GM21423 (cell line): ENCODE measurements around the gene ACTL7B.
"Not testable (repeated sequence)": the region's sequence is repeated elsewhere in the genome, so short reads cannot be mapped to it uniquely, and the experiment has no call there.

Source experiments
- ATAC-seq: cut with Tn5 transposase; IDR thresholded peaks from one replicate; pipeline ENCODE4 v1.9.1; 2021; ENCODE audit warnings: mild to moderate bottlenecking, moderate library complexity; ENCODE audit not compliant: unreplicated experiment

The ACTL7B gene

DNA sequence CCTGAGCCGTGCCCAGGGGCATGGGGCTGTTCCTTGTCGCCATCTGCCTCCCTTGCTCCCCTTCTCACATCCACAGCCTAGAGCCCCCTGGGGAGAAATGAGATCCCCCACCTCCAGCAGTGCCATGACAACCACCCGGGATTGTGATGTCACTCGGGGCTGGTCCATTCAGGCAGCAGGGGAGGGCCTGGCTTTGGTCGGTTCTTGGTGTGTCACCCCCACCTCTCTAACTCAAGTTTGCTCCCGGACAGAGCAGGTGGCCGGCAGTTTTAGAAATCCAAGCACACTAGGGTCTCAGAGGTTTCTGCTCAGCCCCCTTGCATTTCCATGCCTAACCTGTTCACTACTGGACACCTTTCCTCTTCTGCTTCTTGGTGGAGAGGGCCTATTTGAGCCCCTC is at the start of gene ACTL7B:
ACTL7B (minus strand) TSS at position 99 of the 400 bp plus-strand sequence; CDS start at position 43, 56 bp downstream.
- no peak for ATAC-seq

DNA sequence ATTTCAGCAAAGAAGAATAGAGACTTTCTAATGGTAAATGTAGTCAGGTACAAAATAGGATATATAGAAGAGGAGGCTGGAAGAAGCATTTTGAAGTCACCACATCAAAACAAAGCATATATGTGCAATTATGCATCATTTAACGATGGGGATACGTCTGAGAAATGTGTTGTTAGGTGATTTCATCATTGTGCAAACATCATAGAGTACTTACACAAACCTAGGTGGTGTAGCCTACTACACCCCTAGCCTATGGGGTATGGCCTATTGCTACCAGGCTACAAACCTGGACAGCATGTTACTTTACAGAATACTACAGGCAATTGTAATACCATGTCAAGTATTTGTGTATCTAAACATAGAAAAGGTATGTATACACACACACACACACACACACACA is 49.7 kb upstream of the ACTL7B start:
- no peak for ATAC-seq

- no peak for ATAC-seq
Observed at GRCh38 chr9:108904161-108904560, 48.4 kb upstream of the ACTL7B start.

DNA sequence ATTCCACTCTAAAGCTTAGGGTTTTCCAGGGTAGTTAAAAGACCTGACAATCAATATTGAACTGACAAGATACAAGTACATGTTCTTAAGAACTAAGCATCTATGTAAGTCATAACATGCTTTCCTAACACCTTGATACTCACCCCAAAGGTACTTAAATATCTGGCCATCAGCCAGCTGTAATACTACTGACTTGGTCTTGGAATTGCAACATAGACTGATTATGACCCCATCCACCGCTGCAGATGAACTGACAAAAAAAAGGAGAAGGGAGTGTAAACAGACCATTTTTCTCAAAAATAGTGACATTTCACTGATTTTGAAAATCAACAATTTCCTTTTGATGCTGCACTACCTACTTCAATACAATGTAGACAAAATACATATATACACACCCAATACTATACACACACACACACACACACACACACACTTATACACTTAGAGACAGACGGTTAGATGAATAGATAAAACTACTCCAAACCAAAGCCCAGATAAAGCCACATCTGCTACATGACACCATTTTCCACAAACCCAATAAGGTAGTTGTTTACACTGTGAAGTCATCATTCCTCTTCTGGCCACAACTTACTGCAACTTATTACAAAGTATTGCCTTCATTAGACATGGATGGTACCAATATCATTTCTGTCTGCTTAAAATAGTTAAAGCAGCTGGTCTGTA is 47.8 kb upstream of the ACTL7B start:
- no peak for ATAC-seq

DNA sequence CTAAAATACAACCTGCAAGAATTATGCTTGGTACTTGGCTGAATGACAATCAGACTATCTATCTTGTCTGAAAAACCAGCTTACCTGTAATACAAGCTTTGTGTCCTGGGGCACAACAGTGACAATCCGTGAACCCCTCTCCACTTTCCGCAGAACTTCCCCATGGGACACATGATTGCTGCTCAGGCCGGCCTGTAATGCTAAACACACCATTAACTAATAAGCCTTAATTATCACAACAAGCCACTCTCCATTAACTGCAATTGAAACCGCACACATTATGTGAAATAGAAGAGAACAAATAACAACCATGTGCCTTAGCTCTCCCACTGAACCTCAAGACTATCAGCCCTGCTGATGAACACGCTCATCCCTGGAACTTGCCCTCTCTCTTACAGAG is 44.4 kb upstream of the ACTL7B start:
- ATAC-seq, result no peak

- ATAC-seq, result not testable (repeated sequence)
Observed at GRCh38 chr9:108899023-108899695, 43.4 kb upstream of the ACTL7B start.

GRCh38 chr9:108897324-108898096 is 41.7 kb upstream of the ACTL7B start:
- no peak for ATAC-seq

- ATAC-seq, result no peak
Observed at GRCh38 chr9:108894225-108894997, 38.6 kb upstream of the ACTL7B start.

GRCh38 chr9:108889649-108890067 is 33.9 kb upstream of the ACTL7B start:
- no peak for ATAC-seq

GRCh38 chr9:108886594-108887271 is 30.9 kb upstream of the ACTL7B start:
- ATAC-seq, result not testable (repeated sequence)

- ATAC-seq, result peak; percentile 99
Observed at GRCh38 chr9:108885643-108886348, 30.0 kb upstream of the ACTL7B start.

GRCh38 chr9:108884701-108885100 is 28.9 kb upstream of the ACTL7B start:
- no peak for ATAC-seq

DNA sequence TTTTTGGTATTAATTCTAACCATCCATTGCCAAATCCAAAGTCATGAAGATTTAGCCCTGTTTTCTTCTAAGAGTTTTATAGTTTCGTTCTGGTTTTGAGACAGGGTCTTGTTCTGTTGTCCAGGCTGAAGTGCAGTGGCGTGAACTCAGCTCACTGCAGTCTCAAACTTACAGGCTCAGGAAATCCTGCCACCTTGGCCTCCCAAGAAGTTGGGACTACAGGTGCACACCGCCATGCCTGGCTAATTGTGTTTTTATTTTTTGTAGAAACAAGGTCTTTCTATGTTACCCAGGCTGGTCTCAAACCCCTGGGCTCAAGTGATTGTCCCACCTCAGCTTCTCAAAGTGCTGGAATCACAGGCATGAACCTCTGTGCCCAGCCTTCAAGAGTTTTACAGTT is 27.3 kb upstream of the ACTL7B start:
- no peak for ATAC-seq

- ATAC-seq, result no peak
Observed at GRCh38 chr9:108882052-108882888, 26.5 kb upstream of the ACTL7B start.

DNA sequence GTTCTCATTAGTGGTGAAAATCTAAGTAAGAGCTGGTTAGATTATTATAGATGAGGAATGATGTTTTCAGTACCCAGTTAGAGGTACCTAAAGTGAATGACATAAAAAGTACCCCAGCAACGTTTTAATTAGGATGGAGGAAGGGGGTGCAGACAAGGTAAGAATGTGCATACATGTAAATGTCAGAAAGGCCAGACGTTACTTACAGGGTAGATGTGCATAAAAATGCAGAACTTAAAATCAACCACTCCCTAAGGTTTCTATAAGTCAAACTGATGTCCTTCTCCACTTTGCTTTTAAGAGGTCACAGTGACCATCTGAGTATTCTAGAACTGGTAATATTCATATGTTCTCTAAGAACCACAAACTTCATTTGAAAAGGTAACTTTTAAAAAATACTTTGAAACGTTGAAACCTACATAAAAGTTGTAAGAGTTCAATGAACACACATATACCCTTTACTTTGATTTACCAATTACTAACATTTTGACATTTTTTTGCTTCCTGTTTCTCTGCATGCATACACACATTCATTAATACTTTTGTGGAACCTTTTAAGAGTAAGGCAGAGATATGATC is 25.0 kb upstream of the ACTL7B start:
- no peak for ATAC-seq

- no peak for ATAC-seq
Observed at GRCh38 chr9:108877524-108877923, 21.7 kb upstream of the ACTL7B start.

GRCh38 chr9:108876425-108876824 is 20.6 kb upstream of the ACTL7B start:
- no peak for ATAC-seq

DNA sequence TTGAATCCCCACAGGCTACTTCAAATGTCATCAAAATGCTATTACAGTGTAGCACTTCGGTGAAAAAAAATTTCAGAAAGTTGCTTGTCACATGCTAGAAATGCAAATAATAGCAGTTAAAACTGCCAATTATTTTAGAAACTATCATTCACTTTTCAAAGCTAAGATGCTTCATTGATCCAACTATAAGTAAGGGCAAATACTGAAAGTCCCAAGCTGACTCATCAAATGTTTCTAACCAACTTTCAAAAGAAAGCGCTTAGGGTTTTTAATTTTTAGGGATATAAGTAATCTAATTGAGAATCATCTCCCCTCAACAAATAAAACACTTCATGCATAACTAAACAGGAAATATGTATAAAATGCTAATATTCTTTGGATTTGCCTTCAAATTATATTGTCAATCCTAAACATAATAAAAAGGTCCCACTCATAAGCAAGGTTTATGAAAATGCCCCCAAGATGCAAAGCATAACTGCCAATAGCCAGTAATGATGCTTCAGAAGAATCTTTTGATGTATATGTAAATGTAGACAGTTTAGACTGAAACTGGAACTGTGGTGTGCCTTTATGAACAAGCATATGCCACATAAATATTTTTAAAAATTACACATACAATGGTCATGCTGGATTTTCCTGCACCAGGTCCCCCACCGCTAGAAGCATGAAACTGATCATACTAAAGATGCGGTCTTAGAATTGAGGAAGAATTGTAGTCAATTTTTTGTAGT is 18.4 kb upstream of the ACTL7B start:
- no peak for ATAC-seq
